ENCODE data around the gene MARCHF10.

MARCHF10 gene

DNA sequence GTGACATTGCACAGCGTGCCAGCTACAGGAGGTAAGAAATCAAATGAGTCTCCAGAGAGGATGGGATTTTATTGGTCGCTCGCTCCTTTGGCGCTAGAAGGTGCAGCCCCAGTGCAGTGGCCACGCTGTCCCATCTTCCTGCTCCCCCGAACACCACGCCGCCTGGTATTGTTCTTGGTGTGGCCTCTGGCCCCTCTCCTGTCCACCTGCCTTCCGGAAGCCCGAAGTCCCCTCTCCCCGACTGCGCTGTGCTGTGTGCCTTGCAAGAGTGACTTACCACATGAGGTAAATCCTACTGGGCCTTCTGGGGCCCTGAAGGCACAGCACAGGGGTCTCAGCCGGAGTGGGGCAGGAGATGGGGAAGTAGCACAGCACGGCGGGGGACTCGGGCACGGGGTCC is 58.2 kb downstream of the MARCHF10 start:
- DNase-seq, result no peak

DNA sequence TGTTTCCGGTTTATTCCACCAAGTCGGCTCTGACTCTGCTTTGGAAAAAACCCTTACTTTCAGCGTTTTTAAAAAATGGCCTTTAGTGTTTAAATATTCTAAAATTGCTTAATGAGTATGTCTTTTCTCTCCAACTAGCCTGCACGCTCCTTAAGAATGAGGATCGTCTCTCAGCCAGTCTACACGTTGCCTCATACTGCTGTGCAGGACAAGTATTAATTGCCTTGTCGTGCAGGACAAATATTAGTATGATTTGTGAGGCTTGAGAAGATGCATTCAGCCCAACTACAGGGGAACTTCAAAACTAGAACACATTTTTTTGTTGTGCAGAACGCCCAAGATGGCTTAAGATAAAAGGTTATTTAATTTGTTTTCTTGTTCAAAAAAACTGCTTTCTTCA is 61.2 kb downstream of the MARCHF10 start:
- DNase-seq, result no peak

DNA sequence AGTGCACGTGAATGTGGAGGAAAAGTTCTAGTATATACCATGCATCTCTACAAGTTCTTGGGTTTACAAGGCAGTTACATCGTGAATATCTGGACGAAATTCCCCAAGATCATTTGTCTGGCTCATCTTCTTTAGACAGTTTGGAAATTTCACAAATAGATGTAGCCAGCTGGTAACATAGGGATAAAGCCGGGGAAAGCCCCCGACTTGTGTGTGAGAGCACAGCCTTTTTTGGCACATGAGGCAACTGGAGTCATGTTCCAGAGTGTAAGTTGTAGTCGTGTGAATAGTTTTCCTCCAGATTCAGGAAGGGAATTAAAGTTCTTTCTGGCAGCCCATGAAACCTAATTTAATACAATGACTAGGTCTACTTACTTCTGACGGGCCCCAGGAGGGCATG is 62.3 kb downstream of the MARCHF10 start:
- DNase-seq, result no peak

DNA sequence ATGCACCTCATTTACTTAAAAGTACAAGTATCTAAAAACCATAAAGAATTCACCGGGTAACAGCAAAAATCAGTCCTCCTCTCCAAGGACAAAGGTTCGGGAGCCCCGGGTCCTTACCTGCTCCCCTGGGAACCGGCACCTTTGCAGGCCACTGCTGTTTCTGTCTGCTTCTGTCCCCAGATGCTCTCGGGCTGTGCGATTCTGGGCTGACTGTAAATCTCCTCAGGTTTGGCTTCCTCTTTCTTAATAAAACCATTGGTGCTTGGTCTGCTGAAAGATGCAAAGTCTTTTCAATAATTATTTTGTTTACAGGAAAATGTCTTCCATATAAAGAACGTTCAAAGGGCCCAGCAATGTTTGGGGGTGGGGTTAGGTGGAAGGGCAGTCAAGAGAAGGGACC is 63.9 kb downstream of the MARCHF10 start:
- no peak for DNase-seq

DNA sequence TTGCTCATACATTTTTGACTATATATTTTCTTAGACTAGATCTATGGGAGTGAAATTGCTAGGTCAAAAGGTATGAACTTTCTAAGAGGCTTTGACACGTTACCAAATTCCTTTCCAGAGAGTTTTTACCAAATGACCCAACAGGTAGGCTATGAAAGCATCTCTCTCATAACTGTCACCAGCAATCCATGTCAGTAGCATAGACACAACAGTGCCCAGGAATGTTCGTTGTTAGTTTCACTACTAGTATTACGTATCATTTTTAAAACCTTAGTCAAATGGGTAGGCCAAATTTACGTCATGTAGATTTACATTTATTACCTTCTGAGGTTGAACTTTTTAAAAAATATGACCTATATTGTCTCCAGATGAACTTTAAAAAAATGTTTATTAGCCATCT is 66.8 kb downstream of the MARCHF10 start:
- no peak for DNase-seq

DNA sequence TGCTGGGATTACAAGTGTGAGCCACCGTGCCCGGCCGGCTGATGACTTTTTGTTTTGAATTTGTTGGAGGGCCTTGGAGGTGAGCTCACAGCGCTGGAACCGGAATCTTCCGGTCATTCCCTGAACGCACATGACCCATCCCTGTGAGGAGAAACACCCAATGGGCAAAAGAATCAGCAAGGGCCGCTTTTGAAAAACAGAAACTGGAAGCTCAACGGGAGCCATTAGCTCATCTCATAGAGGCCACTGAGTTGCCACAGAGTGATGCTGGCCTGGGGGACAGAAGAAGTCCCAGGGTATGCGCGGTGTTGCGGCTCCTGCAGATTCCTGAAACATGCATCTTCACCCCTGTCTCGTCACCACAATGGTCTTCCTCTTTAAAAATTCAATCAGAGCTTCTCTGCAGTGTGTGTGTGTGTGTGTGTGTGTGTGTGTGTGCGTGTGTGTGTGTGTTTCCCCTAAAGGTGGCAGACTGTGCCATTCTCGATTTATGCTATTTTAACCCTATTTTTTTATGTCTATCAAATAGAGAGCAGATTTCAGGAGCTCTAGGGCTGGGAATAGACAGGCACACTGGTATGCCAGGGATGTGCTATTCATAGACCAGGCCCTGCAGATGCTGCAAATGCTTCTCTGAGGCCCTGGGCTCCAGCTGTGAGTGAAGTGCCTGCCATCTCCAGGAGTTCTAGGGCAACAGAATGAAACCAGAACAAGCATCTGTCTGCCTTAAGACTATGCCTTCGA is 68.3 kb downstream of the MARCHF10 start:
- no peak for DNase-seq

DNA sequence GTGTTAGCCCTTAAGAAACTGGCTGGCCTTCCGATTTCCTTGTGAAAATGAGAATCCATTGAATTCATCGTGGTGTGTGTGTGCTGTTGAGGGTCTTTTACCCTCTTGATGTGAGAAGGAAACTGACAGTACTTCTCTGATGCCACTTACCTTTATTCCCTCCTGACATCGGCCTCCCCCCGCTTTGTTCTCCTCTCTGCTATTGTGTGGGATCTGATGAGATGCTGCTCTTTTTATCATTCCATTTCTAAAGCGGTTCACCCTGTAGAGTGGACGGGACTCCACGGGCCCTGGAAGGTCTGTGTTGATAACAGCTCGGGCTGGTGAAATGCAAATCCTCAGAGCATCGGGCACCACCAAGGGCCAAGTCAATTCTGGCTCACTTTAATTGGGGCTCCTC is 69.8 kb downstream of the MARCHF10 start:
- DNase-seq, result no peak

DNA sequence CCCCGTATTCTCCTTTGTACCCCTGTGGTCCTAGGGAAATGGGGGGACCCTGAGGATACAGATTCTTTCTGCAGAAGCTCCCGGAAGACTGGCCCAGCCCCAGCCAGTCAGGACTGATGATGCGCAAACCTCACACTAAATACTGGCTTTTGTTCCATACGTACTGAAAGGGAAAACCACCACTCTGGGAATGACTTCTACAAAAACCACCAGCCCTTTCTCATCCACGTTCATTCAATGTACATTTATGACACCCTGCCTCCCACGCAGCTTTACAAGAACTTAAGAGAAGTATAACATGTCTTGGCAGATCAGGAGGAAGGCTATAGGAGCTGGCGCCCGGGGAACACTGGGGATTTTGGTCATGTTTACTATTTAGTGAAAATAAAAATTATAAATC is 70.6 kb downstream of the MARCHF10 start:
- DNase-seq, result no peak

DNA sequence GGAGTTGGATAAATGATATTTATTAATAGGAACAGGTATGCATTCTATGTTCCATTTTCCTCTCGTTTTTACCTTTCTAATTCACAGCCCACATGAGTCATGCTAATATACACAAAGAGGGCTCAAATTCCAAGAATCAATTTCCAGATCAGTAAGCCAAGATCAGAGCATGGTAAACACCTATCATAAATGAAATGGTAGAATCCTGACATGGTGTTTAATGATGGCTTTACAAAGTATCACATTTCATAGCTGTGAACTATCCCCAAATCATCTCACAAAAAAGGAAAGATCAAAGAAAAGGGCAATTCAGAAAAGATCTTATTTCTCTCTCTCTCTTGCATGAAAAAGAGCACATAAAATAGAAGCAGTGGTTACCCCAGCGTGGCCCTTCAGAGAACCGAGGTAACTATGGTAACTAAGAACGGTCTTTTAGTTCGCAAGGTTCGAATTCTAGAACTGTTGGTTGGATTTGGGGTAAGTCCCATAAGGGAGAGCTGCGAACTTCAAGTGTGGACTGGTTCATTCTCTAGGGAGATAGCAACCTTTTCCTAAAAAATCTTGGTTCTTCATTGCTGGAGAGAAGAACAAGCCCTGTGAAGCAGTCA is 73.0 kb downstream of the MARCHF10 start:
- DNase-seq, result no peak

DNA sequence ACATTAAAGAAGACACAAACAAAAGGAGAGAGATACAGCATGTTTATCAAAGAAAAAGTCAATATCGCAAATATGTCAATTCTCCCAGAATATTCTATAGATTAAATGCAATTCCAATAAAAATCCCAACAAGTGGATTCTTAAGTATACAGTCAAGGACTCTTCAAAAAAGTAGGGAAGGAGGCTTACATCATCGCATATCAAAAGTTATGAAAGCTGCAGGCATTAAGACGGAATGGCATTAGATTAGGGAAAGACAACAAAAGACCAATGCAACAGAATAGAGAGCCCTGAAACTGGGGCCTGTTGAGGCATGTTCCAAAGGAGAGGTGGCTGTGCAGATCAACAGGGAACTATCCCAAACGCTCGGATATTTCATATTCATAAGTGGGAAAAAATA is 76.0 kb downstream of the MARCHF10 start:
- no peak for DNase-seq

DNA sequence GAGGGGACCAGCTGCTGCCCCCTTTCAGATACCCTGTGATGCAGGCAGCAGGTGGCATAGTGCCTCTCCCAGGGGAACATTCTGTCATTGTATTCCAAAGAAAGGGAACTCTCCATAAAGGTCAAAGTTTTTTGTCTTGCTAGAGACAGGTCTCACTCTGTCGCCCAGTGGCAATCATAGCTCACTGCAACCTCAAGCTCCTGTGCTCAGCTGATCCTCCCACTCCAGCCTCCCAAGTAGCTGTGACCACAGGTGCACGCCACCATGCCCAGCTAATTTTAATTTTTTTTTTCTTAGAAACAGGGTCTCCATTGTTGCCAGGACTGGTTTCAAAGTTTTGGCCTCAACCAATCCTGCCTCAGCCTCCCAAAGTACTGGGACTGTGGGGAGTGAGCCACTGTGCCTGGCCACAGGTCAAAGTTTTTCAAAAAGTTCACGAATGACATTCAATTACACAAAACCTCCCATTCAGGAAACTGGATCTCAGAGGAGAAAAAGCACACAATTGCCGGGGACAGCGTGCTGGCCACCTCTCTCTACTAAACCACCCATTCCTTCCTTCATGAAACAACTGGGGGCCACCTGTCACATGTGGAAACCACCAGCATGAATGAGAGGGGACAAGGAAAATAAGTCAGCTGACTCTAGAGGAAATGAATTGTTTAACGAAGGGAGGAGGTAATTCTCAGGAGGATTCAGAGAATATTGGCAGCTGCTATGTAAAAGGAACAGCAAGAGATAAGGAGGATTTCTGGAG is 80.0 kb downstream of the MARCHF10 start:
- DNase-seq, result no peak

DNA sequence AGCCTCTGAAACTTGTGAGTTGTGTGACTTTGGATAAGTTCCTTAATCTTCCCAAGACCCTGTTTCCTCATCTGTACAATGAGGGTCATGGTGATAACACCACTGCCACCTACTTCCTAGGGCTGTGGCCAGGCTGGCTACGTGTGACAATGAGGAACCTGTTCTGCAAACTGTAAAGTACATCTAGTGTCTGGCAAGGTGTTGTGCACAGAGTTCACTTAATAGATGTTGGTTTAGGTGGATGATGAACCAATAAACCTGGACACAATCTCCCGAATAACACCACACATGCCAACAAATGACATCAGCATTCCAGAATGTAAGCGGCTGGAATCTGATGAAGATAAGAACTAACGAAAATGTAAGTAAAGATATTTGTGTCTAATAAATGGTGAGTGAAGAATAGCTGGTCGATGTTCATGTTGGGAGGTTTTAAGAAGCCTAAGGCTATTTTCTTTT is 82.3 kb downstream of the MARCHF10 start:
- DNase-seq, result no peak

DNA sequence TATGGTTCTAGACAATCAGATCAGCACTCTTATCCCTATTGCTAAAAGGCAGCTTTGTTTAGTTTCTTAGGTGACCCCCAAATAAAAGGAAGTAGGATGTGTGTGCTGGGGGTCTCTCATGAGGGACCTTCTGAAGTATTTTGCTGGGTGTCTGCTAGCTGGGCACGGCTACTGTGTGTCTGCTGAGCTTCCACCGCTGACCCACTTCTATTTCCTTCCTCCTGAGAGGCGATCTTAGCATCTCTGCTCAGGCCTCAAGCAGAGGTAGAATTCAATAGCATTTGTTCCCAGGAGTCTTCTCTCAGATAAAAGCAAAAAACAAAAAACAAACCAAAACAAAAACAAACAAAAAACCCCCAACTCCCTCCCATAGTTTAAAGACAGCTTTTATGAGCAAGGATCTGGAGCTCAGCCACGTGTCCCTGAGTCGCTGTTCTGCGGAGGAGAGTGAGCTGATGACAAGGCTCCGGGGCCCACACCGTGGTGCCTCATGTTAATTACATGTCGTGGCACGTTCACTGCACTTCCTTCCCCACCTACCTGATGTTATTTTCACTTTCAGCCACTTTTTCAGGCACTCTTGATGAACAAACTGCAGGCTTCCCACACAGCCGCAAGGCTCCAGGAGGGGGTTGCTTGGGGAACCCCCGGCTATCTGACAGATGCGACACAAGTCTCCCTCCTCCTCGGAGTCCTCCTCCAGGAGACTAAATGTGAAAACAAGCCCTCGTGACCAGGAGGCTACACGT is 83.5 kb downstream of the MARCHF10 start:
- DNase-seq, result peak; percentile 39 to 49 (median 48)

DNA sequence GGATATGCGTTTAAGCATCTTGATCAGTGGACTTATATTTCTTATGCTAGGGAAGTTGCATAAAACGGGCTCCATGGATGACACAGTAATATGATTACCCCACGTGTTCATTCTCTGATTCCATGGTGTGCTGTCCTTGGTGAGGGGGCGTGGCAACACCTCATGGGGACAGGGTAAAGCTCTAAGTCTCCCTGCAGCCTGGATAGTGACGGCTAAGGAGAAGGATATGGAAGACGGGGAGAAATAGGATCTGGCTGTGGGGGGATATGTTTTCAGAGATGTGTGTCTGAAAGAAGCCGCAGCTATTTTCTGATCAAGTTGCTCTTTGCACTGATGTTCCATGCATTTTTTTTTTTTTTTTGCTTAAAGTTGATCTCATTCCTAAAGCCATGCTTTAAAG is 84.3 kb downstream of the MARCHF10 start:
- DNase-seq, result no peak

DNA sequence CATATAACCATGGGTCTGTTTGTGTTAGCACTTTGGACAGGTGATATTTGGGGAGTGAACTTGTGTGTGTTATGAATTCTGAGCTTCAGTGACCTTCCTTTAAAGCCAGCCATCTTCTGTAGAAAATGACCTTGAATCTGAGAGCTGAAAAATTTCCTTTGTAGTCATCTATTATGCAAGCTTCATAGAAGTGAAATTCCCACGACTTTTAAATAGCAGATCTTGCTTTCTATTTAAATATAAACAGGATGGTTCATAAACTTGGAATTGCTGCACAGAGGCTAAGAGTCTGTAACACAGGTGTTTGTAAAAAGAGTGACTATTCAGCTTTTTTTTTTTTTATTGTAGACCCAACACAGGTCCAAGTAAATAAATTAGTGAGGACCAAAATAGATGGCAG is 85.5 kb downstream of the MARCHF10 start:
- no peak for DNase-seq

DNA sequence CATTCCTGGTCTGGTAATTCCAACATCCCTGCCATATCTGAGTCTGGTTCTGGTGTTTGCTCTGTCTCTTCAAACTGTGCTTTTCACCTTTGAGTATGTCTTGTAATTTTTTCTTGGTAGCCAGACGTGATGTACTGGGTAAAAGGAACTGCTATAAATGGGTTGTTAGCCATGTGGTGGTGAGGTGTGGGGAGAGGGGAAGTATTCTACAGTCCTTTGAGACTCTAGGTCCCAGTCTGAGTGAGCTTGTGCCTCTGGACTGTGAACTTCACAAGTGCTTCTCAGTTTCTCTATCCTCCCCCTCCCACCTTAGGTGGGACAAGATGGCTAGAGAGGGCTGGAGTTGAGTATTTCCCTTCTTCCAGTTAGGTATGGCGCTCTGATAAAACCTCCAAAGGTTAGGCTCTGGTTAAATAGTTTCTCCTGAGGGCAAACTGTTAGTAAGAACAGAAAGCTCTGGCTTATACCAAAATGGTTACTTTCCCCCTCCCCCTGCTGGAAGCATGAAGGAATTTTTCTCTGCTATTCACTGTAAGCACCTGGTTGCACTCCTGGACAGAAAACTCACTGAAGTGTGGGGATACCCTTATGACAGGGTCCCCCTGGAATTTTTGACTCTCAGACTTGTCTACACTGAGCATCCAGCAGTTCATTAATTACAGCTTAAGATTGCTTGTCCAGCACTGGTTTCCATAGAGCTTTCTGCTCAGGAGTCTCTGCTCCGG is 87.8 kb downstream of the MARCHF10 start:
- DNase-seq, result no peak

DNA sequence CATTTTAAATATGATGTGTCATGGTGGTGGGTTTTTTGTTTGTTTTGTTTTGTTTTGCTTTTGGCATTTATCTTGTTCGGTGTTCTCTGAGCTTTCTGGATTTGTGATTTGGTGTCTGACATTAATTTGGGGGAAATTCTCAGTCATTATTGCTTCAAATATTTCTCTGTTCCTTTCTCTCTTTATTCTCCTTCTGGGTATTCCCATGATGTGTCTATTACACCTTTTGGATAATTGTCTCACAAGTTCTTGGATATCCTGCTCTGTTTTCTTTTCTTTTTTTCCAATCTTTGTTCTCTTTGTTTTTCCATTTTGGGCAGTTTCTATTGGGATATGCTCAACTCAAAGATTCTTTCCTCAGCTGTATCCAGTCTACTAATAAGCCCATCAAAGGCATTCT is 88.5 kb downstream of the MARCHF10 start:
- DNase-seq, result no peak

DNA sequence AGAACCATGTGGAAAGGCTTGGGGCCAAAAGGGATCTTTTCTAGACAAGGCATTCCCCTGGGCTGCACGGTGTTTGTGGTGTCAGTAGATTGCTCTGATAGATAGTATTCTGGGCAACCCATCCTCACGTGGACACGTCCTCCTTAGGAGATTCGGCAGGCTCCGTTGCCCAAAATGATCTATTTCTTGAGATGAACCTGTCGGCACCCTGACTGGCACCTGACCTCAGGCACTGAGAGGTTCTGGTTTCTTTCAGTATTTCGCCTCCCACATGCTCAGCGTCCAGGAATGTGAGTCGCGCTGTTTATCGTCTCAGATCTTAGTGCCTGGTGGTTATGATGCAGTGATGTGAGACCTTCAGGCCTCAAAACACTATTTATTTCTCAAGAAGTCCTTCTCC is 89.7 kb downstream of the MARCHF10 start:
- no peak for DNase-seq

DNA sequence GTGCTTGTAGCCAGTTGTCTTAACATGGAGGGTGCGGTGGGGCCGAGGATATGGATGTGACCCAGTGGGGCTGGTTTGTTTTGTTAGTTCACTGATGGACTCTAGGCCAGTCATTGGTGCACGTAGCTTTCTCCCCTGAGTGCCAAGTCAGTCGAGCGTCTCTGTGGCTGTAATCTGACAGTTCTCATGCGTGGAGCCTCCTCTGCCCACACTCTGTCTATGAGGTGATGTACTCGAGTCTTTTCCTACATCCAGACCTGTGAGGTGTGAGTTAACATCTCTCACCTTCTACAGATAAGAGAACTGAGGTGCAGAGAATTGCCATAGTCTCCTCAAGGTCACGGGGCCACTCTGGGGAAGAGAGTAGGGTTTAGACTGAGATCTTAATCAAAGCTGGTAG is 90.2 kb downstream of the MARCHF10 start:
- no peak for DNase-seq

DNA sequence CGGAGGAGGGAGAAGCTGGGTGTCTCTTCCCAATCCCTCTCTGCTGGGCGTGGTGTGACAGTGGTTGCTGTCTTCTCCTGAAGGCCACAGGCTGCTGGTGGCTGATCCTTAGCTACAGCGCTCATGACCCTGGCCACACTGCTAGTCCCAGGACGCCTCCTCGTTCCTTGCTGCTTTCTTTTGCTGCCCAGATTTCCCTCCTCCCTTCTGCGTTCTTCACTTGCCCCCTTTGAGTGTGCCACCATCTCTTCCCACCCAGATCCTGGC is 90.6 kb downstream of the MARCHF10 start:
- DNase-seq, result no peak

DNA sequence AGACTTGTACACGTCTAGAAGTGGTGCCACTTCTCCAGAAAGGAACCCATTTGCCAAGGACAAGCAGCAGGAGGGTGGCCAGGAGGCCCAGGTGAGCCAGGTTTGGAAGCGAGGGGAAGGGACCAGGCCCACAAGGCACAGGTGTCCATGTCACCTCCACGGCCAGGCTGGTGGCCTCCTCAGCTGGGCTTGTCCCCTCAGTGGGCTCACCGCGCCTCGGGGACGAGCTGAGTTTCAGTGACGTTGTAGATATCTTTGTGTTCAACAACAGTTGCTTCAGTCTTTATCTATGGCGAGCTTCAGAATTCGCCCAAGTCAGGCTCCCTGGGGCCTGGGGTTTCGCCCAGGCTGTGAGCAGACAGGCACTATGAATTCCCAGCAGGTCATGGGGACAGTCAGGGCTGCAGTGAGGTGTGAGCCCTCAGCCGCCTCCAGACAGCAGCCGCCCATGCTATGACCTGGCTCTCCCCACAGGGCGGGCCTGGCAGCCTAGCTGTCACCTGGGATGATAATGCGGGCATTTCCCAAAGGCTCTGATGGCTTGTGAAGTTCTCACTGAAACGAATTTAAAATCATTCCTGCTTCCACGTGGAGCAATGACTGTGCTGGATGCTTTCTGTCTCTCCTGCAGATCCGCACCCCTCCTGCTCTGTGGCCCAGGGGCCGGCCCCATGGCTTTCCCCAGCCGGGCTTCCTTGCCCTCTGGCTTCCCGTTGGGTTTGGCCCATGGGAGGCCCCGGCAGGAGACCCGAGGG is 91.1 kb downstream of the MARCHF10 start:
- no peak for DNase-seq

DNA sequence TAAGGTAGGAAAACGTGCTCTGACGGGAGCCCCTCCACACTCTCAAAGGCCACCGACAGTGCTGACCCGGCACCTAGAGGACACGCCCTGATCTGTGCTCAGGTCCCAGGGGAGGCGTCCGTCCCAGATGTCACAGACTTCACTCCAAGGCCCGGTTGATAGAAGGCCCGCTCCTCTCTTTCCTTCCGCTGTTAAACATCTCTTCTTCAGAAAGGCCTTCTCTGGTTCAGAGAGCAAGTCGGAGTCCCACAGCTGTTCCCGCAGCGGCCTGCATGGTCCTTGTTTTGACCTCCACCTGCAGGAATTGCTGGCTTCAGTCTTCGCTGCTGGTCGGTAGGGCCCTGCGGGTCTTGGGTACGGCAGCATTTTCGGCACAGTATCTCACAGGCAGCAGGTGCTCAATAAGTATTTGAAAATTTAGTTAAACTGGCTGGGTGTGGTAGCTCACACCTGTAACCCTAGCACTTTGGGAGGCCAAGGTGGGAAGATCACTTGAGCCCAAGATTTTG is 92.2 kb downstream of the MARCHF10 start:
- no peak for DNase-seq

Measured in activated naive CD4-positive, alpha-beta T cell (primary cell).